ENCODE measurements around the gene CROCC. TPM values are rescaled to one million over a fixed set of nuclear protein-coding genes. Genes with fewer than 3 reads are reported as not detected.

Gene CROCC
- total RNA-seq, 1 experiment from 2014 or later: 30.2 TPM

DNA sequence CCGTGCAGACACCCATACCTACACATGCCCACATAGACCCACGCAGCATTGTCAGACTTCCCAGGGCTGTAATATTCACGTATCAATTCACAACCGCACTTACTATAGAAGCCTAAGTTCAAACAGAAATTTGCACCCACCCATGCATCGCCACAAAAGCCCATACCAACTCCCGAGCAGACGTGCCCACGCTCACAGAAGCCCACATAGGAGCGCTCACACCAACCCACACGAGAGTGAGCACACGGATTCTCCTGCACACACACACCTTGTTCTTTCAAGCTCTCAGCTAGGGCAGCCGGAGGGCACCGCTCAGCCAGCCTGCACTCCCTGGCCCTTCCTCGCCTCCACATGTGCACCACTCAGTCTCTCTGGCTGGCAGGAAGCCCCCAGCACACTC is 54.1 kb downstream of the CROCC start:
- no peaks in the 10 kb centered on the region for H3K9me3 ChIP-seq (ENCODE audit: low read depth, low read length, poor library complexity, severe bottlenecking)
- CTCF ChIA-PET: interaction anchor here (0.8 kb wide), 1 partner anchor 9 kb away, joined by 3 read pairs; no protein-coding TSS in a partner anchor
- H3K27me3 ChIP-seq (replicated peaks; ENCODE audit: insufficient read depth, low read depth, low read length, poor library complexity): no peaks in the 10 kb centered on the region
- H3K4me3 ChIP-seq (ENCODE audit: low read depth, low read length, poor library complexity, severe bottlenecking): no peak overlapping the region
- DNase-seq (ENCODE audit: low spot score): no peak
- TF ChIP-seq, protein P1, sequence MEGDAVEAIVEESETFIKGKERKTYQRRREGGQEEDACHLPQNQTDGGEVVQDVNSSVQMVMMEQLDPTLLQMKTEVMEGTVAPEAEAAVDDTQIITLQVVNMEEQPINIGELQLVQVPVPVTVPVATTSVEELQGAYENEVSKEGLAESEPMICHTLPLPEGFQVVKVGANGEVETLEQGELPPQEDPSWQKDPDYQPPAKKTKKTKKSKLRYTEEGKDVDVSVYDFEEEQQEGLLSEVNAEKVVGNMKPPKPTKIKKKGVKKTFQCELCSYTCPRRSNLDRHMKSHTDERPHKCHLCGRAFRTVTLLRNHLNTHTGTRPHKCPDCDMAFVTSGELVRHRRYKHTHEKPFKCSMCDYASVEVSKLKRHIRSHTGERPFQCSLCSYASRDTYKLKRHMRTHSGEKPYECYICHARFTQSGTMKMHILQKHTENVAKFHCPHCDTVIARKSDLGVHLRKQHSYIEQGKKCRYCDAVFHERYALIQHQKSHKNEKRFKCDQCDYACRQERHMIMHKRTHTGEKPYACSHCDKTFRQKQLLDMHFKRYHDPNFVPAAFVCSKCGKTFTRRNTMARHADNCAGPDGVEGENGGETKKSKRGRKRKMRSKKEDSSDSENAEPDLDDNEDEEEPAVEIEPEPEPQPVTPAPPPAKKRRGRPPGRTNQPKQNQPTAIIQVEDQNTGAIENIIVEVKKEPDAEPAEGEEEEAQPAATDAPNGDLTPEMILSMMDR (conservative IDR thresholded peaks at IDR 0.05; ENCODE audit: low read depth, low read length): no peak
- no peak for TF ChIP-seq EZH2 (IDR thresholded peaks at IDR 0.05; ENCODE audit: borderline replicate concordance, low read depth, low read length, poor library complexity, severe bottlenecking)
- POLR2A ChIA-PET (ENCODE audit: low non-redundant PET): no interaction called here
- intact Hi-C loops (cut with micrococcal nuclease; ENCODE audit: unreplicated experiment): no loop called here
- no peaks in the 10 kb centered on the region for H3K36me3 ChIP-seq (ENCODE audit: insufficient read depth, low read length, poor library complexity, severe bottlenecking)
- no peak overlapping the region for H3K27ac ChIP-seq (ENCODE audit: low read depth, low read length, poor library complexity, severe bottlenecking)
- no TSS peak for BruUV-seq (replicated peaks)
- peaks cover 13% of the 10 kb centered on the region for H3K4me1 ChIP-seq (ENCODE audit: insufficient read depth, low read length, poor library complexity, severe bottlenecking)

- Histone ChIP-seq H3K27ac (ENCODE audit: low read depth, low read length, poor library complexity, severe bottlenecking) (no peak overlapping the region), H3K27me3 (replicated peaks; ENCODE audit: insufficient read depth, low read depth, low read length, poor library complexity) (no peaks in the 10 kb centered on the region), H3K4me1 (ENCODE audit: insufficient read depth, low read length, poor library complexity, severe bottlenecking) (peaks cover 13% of the 10 kb centered on the region), H3K4me3 (ENCODE audit: low read depth, low read length, poor library complexity, severe bottlenecking) (no peak overlapping the region), H3K36me3 (ENCODE audit: insufficient read depth, low read length, poor library complexity, severe bottlenecking) (no peaks in the 10 kb centered on the region), H3K9me3 (ENCODE audit: low read depth, low read length, poor library complexity, severe bottlenecking) (no peaks in the 10 kb centered on the region)
- CTCF ChIA-PET: no interaction called here
- TF ChIP-seq EZH2 (IDR thresholded peaks at IDR 0.05; ENCODE audit: borderline replicate concordance, low read depth, low read length, poor library complexity, severe bottlenecking): no peak
- TF ChIP-seq, protein P1 (conservative IDR thresholded peaks at IDR 0.05; ENCODE audit: low read depth, low read length): no peak
- POLR2A ChIA-PET (ENCODE audit: low non-redundant PET): no interaction called here
- BruUV-seq (replicated peaks): no TSS peak
- no peak for DNase-seq (ENCODE audit: low spot score)
- intact Hi-C loops (cut with micrococcal nuclease; ENCODE audit: unreplicated experiment): no loop called here
These were observed 55.2 kb downstream of the CROCC start for GRCh38 chr1:16976966-16977365.

GRCh38 chr1:16977377-16977776 is 55.6 kb downstream of the CROCC start:
- Histone ChIP-seq H3K27me3 (replicated peaks; ENCODE audit: insufficient read depth, low read depth, low read length, poor library complexity) (no peaks in the 10 kb centered on the region), H3K9me3 (ENCODE audit: low read depth, low read length, poor library complexity, severe bottlenecking) (no peaks in the 10 kb centered on the region), H3K4me1 (ENCODE audit: insufficient read depth, low read length, poor library complexity, severe bottlenecking) (peaks cover 13% of the 10 kb centered on the region), H3K4me3 (ENCODE audit: low read depth, low read length, poor library complexity, severe bottlenecking) (no peak overlapping the region), H3K36me3 (ENCODE audit: insufficient read depth, low read length, poor library complexity, severe bottlenecking) (no peaks in the 10 kb centered on the region), H3K27ac (ENCODE audit: low read depth, low read length, poor library complexity, severe bottlenecking) (no peak overlapping the region)
- intact Hi-C loops (cut with micrococcal nuclease; ENCODE audit: unreplicated experiment): no loop called here
- TF ChIP-seq, protein P1 (conservative IDR thresholded peaks at IDR 0.05; ENCODE audit: low read depth, low read length): no peak
- TF ChIP-seq EZH2 (IDR thresholded peaks at IDR 0.05; ENCODE audit: borderline replicate concordance, low read depth, low read length, poor library complexity, severe bottlenecking): no peak
- BruUV-seq (replicated peaks): no TSS peak
- ChIA-PET CTCF (no interaction called here), POLR2A (ENCODE audit: low non-redundant PET) (no interaction called here)
- no peak for DNase-seq (ENCODE audit: low spot score)
